NOMO-1 treated with dmso at 0.1 percent for 144 hours (cell line): ENCODE measurements around the gene CAMKK1.

Source experiments
- DNase-seq: peaks from one replicate; lab custom pipeline; 2025; ENCODE audit not compliant: unreplicated experiment; lab: John Stamatoyannopoulos, UW

The CAMKK1 gene

DNA sequence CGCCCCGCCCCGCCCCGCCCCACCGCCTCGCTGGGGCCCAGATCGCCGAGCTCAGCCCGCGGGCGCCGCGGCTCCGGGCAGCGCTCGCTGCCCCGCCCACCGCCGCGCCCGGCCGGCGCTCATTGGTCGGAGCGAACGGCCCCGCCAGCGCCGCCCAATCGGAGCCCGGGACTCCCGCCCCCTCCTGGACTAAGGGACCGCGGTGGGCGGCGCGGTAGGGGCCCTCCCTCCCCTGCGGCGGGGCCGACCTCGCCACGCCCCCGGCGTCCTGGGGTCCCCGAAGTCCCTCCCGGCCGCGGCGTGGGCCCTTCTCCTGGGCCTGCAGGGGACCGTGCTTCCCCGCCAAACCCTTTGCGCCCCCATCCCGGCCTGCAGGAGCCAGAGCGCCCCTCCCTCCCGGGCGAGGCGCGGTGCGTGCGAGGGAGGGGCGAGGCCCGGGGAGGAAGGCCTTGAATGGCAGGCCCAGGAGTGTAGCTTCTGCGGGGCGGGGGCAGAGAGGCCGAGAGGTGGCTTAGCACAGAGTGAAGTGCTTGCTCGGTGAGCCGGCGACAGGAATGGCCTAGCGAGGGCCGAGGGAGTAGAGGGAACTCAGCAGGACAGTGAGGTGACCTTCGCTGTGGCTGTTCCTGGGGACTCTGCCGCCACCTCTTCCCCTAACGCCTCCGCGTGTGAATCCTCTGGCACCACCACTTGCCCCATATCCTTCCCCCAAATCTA, at the start of gene CAMKK1:
Gene CAMKK1 (minus strand): TSS at position 51 of the 717 bp plus-strand sequence. CDS start 7,366 bp downstream, outside the sequence.
- DNase-seq, result peak; percentile 89

DNA sequence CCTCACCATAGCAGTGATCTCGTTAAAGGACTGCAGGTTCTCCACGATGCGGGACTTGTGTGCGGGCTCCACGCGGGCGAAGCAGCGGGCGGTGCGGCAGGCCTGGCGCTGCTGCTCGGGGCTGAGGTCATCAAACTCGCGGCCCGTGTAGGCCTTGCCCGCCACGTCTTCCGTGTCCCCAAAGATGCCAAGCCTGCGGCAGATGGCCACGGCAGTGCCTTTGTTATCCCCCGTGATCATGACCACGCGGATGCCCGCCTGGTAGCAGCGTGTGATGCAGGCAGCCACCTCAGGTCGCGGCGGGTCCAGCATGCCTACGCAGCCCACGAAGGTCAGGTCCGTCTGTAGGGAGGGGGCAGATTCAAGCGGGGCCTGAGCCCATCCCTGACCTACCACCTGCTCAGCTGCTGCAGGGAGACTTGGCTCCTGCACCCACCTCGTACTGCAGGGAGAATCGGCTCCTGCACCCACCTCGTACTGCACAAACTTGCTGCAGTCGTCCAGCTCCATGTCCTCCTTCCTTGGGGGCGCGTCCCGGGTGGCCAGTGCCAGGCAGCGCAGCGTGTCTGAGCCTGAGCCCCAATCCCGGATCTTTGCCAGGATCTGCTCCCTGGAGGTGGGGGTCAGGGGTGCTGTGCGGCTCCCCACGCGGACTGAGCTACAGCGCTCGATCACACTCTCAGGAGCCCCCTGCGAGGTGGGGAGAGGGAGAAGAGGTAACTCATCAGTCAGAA, 48.3 kb upstream of the CAMKK1 start:
- no peak for DNase-seq

DNA sequence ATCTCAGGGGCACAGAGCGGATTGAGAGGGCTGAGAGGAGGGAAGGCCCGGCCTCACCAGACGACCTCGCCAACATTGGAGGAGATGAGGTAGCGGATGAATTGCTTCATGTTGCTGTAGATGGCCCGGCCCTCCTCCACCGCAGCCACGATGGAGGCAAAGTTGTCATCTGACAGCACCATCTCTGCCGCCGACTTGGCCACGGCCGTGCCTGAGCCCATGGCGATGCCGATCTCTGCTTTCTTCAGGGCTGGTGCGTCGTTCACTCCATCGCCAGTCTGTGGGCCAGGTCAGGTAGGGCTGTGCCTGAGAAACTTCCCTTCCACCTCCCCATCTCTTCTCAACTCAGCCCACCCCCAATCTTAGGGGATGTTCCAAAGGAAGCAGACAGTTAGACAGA, 44.5 kb upstream of the CAMKK1 start:
- no peak for DNase-seq

DNA sequence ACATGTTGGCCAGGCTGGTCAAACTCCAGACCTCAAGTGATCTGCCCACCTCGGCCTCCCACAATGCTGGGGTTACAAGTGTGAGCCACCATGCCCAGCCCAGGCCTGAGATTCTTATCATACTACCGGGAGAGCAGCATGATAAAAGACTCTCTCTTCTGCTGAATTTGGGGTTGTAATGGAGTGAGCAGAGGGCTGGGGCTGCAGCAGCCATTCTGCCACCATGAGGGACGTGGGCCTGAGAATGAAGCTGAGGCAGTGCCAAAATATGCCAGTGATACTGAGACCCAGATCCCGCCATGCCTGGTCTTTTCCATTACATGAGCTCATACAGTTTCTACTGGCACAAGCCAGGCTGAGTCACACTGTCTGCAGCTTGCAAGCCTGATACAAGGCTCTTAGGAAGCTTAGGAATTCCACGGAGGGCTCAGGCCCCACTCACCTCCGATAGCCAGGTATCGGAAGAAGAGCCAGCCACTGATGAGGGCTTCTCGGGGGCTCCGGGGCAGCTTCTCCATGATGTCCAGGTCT, 43.0 kb upstream of the CAMKK1 start:
- no peak for DNase-seq

DNA sequence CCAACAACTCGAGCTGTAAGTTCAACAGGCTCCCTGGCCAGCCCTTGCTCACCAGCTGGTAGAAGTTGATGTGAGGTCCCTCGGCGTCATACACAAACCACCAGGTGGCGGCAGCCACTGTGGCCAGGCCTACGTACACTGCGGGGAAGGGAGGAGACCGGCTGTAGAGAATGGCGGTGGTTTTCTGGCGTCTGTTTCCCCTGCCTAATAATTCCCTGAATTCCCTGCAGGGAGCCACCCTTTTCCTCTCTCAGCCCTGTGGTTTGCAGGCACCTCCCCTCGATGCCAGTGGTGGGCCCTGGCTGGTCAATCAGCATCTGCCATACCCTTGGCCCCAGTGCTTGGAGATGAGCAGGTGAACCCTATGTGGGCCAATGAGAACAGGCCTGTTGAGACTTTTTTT, 42.3 kb upstream of the CAMKK1 start:
- no peak for DNase-seq

DNA sequence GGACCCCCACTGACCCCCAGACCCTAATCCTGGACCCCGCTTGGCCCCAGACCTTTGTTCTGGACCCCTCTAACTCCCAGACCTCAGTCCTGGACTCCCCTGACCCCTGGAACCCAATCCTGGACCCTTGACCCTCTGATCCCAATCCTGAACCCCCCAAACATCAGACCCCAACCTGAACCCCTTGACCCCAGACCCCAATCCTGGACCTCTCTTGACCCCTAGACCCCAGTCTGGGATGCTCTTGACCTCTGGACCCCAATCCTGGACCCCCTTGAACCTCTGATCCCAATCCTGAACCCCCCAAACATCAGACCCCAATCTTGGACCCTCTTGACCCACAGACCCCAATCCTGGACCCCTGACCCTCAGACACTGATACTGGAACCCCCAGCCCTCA, 36.9 kb upstream of the CAMKK1 start:
- DNase-seq, result no peak

DNA sequence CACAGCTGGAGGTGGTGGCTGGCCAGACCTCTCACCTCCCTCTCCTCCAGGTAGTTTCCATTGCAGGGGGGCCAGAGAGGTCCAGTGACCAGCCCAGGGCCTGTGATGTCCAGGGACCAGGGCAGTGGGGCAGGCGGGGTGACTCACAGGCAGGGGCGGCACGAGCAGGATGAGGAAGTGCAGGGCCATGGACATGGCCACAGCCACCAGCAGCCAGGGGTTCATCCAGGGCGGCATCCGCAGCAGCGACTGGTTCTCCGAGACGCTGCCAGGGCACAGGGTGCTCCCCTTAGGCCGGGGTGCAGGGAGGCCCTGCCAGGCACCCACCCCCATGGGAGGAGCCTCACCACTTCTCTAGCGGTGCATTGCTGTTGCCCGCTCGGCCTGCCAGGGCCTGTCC, 36.3 kb upstream of the CAMKK1 start:
- no peak for DNase-seq

DNA sequence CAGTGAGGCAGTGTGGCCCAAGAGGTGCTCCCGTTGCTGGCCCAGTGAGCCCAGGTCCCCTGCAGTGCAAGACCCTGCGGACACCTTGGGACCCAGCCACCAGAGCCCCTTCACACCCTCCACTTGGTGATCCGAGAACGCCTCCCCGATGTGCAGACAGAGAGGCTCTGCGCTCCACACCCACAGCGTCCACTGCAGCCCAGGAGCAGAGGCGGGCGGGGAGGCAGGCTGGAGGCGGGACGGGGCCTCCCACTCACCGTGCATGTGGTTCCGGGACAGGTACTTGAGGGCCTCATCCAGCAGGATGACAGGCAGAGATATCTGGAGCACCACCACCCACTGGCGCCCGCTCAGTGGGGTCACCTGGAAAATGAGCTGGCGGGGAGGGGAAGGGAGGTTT, 35.6 kb upstream of the CAMKK1 start:
- DNase-seq, result no peak

DNA sequence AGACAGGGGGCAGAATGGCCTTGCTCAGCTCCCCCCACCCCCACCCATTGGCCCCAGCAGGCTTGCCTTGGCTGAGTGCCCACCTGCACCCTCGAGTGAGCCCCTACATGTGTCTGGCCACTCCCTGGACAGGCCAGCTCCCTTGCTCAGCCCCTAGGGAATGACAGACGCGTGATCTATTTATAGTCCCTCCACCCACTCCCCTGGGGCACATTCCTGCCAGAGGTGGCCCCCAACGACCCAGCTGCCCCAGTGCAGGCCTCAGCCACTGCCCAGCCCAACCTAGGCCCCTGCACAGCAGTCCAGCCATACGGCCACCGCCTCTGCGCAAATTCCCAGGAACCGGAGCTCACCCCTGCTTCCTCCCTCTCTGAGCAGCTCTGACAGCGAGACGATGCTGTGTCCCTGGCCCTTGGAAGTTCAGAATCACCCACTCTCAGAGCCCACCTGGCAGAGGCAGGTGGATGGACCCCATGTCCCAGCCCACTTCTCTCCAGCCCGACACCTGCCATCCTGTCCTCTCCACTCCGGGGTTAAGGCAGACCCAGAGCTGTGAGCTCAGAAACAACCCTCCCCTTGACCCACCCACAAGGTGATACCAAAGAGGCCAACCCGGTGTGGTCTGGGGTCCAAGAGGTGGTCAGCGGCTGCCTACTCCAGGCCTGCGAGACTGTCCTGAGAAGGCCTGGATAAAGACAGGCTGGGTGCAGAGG, 34.9 kb upstream of the CAMKK1 start:
- DNase-seq, result no peak

DNA sequence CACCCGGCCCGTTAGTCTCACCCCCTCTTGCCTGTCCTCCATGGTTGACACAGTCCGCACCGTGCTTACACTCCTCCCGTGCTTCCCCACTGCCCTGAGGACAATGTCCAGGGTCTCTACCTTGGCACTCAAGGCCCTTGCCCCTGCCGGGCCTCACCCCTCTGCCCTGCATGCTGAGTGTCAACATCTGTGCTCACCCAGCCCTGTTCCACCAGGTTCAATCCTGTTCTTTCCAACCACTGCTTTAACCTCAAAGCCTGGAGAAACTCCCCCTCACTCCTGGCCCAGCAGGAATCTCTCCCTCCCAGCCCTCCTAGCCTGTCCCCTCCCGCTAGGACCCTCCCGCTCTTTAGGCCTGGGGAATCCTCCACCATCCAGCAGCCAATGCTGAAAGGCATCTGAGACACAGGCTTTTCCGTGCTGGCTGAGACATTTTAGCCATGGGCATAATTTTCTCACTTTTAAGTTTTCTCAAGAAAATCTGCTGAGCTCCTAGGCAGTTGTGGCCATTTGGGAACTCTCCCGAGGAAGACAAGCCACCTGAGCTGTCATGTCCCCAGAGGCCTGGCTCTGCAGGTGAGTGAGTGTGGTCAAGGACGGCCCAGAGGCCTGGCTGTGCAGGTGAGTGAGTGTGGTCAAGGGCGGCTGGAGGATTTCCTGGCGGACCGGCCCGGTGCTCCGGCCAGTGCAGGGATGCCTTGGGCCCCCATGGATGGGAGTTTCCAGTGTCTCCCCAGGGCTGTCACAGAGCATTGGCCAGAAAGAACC, 34.2 kb upstream of the CAMKK1 start:
- no peak for DNase-seq

DNA sequence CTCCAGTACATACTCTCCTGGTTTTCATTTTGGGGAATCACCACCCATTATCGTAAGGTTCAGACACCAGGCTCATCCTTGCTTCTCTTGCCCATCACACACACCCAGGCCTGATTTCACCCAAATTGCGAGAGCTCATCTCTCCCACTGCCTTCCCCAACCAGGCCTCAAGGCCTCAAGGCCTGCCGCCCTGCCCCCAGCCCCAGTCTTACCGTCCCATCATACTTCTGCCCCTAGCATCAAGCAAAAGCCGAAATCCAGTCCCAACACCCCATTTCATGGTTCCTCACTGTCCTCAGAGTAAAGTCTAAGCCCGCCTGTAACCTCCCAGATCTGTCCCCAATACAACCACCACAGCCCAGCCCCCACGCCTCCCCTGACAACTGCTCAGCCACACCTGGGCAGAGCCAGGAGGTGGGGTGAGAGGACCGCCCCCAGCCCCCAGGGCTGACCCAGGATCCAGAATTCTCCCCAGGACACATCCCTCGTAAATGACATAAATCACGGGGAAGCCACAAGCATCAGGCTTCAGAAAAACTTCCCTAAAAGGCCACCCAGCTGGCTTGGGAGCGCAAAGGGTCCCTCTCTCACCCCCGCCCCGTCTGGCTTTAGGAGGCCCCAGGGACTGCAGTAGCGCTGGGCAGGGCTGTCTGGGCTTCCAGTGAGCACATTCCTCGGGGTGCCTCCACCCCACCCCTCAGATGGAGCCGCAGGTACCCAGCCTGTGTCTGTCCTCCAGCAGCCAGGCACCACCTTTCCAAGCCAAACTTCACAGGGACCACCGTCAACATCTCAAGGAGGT, 33.0 kb upstream of the CAMKK1 start:
- DNase-seq, result no peak

DNA sequence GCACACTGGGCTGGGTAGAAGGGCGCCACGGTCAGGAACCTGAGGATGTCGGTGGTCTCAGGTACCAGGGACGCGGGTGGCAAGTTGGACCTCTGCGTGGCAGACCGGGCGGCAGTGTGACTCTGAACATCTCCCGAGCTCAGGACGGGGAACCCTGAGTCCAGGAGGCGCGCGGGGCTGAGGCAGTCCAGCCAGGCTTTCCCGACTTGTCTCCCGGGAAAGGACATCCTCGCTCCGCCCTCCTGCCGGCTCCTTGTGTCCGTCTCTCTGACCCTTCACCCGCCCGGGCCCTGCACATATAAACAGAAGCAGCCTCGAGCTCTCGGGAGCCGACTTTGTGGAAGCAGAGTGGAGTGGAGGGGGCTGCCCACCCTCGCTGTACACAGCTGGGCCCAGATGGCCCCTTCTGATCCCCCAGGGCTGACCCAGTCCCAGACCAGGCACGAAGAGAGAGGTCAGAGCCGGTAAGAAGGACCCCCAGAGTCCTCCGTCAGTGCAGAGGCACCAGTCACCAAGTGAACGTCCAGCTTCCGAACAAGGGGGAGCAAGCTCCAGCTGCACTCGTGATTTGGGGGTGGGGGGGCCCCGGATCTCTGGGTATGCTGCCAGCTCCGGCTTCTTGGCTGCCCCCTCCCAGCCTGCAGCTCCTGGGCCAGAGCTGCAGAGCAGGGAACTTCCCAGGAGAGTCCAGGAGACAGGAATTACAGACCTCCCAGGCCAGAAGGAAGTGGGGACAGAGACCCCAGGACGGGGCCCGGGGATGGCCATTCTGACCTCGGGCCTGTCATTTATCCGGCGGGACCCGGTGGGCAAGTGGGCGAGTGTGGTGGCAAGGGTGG, 31.9 kb upstream of the CAMKK1 start:
- DNase-seq, result no peak

DNA sequence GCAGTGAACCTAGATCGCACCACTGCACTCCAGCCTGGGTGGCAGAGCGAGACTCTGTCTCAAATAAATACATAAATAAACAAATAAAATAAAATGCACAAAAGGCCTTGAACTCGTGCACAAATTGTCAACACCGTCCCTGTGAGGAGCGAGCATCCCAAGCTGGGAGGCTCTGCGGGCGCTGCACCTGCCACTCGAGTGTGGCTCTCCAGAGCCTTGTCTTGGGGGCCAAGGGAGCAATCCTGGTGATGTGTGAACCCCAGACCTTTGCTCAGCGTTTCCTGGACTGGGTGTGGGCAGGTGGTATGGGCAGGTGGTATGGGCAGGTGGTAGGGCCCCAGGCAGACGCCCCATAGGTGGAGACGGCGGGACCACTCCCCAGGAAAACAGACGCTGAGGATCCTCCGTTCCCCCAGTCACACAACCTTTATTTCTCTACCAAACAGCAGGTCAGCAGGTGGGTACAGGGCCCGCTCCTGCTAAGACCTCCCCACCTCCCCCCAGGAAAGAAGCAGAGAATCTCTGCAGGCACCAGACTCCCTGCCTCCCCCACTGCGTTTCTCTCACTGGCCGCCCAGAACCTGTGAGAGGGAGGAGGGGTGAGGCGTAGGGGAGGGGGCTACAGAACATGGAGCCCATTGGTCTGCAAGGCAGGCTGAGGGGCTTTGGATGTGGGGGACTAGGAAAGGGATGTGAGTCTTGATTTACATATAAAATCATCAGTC, 30.8 kb upstream of the CAMKK1 start:
- DNase-seq, result no peak

DNA sequence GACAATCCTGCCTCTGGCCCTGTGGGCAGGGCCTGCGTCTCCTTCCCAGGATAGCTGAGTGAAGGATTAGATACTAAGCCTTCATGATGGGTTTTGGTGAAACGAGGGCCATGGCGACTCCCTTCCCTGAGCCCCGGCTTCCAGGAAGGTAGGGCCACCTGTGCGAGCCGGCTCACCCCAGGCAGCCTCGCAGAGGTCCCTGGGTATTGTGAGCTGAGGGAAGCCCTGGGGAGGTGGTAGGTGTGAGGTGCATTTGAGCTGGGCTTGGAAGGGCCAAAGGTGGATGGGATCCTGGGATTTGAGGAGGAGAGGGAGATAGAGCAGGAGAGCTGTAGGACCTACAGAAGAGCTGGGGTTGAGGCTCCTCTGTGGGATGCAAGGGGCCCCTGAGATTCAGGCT, 29.9 kb upstream of the CAMKK1 start:
- no peak for DNase-seq

DNA sequence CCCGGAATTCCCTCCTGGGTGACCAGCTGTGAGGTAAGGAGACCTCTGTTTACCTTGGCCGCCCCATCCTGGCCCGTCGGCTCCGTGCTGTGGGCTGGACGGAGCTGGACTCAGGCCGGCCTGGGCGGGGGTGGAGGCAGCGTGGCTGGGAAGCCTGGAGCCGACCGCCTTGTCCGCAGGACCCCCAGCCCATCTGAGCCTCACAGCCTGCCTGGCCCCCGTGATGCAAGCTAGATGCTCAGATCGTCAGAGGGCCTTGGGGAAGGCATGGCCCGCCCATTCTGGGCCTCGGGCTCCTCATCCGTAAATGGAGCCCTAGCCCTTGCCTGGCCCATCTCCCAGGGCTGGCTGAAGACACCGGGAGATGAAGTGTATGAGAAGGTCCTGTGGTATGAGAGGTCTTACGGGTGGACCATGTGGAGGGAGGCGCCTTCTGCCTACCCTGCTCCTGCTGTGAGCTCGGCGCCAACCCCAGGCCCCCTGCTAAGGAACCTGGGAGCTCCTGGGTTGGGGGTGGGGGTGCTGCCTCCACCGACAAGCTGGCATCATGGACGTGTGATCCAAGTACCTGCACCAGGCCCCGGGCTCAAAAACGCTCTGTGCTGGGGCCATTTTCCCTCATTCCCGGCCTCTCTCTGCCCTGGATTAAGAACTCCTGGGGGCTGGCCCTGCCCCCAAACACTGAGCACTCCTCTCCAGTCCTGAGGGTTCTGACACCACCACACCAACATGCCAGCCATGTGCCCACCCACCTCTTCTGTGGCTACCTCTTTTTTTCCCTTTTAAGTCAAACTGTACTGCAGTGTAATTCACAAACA, 28.9 kb upstream of the CAMKK1 start:
- DNase-seq, result no peak

DNA sequence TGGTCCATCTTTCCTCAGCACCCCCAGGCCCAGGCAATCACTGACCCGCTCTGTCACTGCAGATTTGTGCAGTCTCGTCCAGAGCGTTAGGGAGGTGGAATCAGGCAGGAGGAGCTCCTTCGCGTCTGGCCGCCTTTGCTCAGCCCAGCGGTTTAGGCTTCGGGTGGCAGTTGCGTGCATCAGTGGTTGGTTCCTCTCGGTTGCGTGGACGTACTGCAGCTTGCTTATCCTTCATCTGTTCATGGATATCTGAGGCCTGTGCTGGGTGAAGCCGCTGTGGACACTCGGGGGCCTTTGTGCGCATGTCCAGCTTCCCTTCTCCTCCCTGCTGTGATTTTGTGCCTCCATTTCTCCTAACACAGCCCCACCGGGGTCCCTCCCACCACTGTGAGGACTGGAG, 28.2 kb upstream of the CAMKK1 start:
- DNase-seq, result no peak

DNA sequence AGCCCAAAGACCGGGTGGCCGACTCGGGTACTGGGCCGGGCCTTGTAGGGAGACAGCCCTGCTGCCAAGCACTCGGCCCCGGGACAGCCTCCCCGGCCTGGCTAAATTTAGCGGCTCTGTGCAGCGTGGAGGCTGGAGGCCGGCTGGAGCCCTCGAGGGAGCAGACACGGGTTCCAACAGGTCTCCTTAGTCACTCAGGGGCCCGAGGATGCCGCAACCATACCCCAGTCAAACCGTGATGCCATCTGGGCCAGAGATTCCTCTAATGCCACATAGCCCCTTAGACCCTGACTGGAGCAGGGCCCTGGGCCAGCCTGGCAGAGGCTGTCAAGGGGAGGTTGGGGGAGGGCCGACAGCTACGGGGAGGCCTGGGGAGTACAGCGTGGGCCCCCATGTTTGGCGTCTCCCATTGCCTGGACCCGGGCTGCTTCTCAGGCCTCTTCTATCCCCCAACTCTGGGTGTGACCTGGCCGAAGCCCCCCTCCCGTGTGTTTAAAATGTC, 26.3 kb upstream of the CAMKK1 start:
- no peak for DNase-seq
